HG02840 (cell line): ENCODE measurements around the gene LRRC4B.
"Not testable (repeated sequence)": the region's sequence is repeated elsewhere in the genome, so short reads cannot be mapped to it uniquely, and the experiment has no call there.

ENCODE experiments used
- ATAC-seq: cut with Tn5 transposase; IDR thresholded peaks from one replicate; pipeline ENCODE4 v1.9.1; 2021; ENCODE audit warnings: mild to moderate bottlenecking, moderate library complexity, moderate number of reproducible peaks; ENCODE audit not compliant: unreplicated experiment, low FRiP score

LRRC4B gene

DNA sequence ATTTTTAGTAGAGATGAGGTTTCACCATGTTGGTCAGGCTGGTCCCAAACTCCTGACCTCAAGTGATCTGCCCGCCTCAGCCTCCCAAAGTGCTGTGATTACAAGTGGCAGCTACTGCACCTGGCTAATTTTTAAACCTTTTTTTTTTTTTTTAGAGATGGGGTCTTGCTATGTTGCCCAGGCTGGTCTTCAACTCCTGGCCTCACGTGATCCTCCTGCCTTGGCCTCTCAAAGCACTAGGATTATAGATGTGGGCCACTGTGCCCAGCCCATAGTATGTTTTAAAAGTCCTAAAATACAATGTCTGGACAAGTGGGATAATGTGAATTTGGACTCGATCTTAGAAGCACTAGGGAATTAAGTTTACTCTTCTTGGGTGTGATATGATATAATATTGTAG lies 8.5 kb upstream of the LRRC4B start:
- ATAC-seq: not testable (repeated sequence)

DNA sequence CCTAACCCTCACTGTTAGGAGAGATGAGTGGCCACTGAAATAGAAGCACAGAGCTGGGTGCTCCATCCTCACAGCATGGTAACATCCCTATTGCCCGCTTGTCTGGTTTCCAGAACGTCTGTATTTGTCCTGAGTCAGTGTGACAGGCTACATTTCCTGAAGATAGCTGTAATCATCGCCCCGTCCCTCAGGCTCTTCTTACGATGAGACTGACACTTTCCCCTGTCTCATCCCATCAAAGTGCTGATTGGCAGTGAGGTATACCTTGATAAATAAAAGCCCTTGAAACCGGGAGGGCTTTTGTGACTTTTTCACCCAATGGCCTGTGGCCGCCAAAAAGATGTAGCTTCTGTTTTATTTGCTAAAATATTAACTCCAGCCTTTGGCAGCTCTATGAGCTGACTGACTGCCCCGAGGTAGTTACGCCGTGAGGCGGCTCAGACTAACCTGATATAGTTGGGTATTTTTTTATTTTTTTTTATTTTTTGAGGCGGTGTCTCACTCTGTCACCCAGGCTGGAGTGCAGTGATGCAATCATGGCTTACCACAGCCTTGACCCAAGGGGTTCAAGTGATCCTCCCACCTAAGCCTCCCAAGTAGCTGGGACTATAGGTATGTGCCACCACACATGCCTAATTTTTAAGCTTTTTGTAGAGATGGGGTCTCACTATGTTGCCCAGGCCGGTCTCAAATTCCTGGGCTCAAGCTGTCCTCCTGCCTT lies 5.7 kb upstream of the LRRC4B start:
- ATAC-seq: no peak

GRCh38 chr19:50570997-50571396 lies 2.8 kb upstream of the LRRC4B start:
- ATAC-seq: no peak

- ATAC-seq: no peak
These were observed 1.8 kb upstream of the LRRC4B start for GRCh38 chr19:50569938-50570540.

DNA sequence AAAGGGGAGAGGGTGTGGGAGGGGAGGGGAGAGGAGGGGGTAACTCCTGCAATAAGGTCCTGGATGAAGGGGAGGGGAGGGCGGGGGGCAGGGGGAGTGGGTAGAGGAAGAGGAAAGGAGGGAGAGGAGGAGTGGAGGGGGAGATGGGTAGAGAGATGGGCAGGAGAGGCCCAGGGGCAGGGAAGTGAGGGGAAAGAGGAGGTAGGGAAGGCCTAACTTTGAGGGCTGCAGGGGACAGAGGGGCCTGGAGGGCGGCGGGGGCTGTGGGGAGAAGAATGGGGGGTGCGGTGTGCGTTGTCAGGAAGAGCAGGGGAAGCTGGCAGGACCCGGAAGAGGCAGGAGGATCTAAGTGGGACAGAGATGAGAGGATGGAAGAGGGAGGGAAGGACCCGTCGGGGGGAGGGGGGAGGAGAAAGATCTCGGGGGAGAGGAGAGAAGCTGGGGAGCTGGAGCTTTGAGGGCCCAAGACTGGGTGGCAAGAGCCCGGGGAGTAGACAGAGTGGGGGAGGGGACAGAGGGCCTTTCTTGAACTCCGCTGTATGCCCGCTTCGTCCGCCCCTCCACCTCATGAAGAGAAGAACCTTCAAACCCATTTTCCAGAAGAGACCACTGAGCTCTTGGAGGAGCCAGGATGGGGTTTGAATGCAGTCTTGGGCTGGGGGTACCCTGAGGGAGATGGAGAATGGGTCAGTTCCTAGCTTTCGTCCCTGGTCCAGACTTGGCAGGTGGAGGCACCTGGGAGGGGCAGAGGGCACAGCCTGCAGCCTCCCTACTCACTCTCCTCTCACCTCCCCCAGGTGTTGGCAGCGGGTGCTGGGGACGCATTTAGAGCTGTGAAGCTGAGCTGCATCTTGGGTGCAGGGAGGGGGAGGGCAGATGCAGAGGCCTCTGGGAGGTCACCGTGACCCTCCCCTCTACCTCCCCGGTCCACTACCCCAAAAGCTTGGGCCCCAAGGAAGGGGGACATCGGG lies 778 bp upstream of the LRRC4B start:
- no peak for ATAC-seq

DNA sequence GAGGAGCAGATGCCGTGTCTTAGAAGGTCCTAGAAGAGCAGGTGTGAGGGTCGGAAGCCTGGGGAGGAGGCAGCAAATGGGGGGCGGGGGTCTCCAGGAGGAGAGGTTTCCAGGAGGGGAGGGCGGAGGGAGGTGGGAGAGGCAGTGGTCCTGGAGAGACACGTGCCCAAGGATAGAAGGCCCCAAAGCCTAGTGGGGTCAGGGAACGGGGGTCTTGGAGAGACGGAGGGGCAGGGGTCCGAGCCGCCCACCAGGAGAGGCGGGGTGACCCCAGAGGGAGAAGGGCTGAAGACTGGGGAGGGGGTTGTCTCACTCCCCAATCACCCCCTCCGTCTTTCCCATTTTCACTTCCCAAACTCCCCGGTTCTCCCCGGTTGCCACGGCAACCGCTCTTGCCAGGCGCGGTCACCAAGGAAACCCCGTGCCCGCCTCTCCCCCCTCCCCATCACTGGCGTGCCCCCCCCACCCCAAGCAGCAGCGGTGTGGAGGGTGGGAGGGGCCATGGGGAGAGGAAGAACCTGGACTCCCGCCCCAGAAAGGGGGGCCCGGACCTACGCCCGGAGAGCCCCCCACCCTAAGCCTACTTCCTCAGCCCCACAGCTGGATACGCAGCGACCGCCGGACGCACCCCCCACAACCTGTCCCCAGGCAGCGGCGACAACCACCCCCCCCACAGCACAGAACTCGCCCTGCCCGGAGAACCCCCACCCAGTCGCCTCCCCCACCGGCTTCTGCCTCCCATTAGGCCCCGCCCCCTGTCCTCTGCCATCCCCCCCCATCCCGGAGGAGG lies 988 bp downstream of the LRRC4B start:
- ATAC-seq: no peak

GRCh38 chr19:50565984-50566903 lies 2.0 kb downstream of the LRRC4B start:
- no peak for ATAC-seq

DNA sequence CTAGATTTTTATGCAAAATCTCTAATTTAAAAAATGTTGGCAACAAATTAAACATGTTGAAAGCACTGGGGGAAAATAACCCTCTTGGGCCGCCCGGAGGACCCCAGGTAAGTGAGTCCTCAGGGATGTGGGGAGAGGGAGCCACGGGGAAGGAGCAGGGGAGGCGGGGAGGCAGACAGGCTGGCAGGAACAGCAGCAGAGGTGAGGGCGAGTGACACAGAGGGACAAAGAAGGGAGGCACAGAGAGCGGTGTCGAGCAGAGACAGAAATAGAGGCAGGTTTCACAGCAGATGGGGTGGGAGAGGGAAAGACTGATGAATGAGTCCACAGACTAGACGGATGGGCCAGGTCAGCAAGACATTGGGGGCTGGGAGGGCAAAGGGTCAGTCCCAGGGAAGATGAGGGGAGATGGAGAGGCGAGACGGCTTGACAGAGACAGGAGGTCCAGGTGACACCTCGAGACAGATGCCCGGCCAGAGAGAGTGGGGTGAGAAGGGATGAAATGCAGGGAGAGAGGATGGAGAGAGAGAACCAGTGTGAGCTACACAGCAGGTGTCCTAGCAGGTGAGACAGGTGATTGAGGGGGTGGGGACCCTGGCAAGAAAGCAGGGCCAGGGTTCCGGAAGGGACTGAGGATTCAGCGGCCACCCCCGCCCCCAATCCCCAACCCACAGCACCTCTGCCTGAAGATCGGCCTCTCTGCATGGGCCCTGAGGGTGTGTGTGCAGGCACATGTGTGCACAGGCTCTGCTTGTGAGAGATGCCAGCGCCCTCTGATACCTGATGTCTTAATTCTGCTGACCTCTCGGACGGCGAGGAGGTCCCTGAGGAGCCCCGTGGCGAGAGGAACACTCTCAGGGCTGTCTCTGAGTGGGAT lies 3.8 kb downstream of the LRRC4B start:
- ATAC-seq: no peak

- ATAC-seq: no peak
These were observed 4.6 kb downstream of the LRRC4B start for GRCh38 chr19:50563597-50563996.

- no peak for ATAC-seq
These were observed 5.2 kb downstream of the LRRC4B start for GRCh38 chr19:50562996-50563395.

DNA sequence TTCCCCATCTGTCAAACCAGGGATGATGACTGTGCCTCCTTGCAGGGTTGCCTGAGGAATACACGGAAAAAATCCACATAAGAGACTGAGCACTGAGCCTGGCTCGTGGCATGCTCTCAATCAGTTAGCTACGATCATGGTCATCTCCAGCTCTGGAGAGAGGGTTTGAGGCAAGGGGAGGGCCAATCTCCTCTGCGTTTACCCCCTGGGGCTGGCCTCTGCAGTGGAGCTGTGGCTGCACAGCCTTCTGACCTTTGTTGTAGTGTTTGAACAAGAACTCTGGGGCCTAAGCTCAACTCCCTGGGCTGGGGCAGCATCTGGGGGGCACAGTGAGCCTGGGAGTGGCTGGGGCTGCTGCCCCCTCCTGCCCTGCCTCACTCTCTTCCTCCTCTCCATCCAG lies 5.9 kb downstream of the LRRC4B start:
- no peak for ATAC-seq

DNA sequence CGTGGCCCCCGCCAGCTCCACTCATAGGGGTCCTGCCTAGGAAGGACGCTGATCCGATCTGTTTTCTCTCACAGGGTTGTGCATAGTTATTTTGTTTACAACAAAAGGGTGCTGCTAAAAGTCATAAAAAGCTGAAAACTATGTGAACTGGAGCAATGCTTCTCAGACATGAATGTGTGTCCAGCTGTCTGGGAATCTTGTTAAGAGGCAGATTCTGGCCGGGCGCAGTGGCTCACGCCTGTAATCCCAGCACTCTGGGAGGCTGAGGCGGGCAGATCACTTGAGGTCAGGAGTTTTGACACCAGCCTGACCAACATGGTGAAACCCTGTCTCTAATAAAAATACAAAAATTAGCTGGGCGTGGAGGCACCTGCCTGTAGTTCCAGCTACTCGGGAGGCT lies 8.6 kb downstream of the LRRC4B start:
- no peak for ATAC-seq

DNA sequence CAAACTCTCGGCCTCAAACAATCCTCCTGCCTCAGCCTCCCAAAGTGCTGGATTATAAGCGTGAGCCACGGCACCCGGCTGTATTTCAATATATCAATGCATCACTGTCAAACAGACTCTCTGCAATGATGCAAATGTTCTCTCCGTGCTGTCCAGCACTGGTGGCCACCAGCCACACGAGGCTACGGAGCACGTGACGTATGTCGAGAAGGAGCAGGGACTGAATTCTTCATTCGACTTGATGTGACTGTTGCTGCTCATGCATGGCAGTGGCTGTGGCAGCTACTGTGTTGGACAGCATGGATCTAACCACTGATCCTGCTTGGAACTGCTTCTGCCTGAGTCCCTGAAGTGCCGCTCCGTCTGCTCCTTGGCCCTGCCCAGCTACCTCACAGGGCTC lies 9.8 kb downstream of the LRRC4B start:
- ATAC-seq: no peak

GRCh38 chr19:50558039-50558438 lies 10.2 kb downstream of the LRRC4B start:
- ATAC-seq: no peak

- ATAC-seq: no peak
These were observed 11.1 kb downstream of the LRRC4B start for GRCh38 chr19:50557009-50557613.

GRCh38 chr19:50556282-50557008 lies 11.8 kb downstream of the LRRC4B start:
- no peak for ATAC-seq
